ENCODE measurements around the gene OPTC.

Gene OPTC

GRCh38 chr1:203558064-203558760 is 64.3 kb downstream of the OPTC start:
- no peak overlapping the region for H3K27ac Mint-ChIP-seq
- no peaks in the 10 kb centered on the region for H3K36me3 Mint-ChIP-seq

More at GRCh38 chr1:203558064-203558760, 64.3 kb downstream of the OPTC start:
- Mint-ChIP-seq H3K27me3 (no peaks in the 10 kb centered on the region), H3K4me3 (no peak overlapping the region), H3K9me3 (peaks cover 3% of the 10 kb centered on the region), H3K4me1 (peaks cover 10% of the 10 kb centered on the region)
- no peak for ATAC-seq

All from stimulated activated memory B cell treated with anti-CD40 and anti-IgM and Interleukin-4, amounts not matched to agents 10 μg/mL and 1 μg/mL and 100 μg/mL, for 72 hours (primary cell).